WTC11 (cell line): ENCODE data around the gene FDPS.

Source experiments
- CTCF ChIP-seq: fragments of 200-600 bp; IDR thresholded peaks from 2 replicates; pipeline ENCODE4 v1.8.0; 2022; ENCODE audit warnings: antibody characterized with exemption
- E2F5 ChIP-seq: sonication (generic); formaldehyde crosslinking; IDR thresholded peaks from 2 replicates; pipeline ENCODE4 v1.8.1; 2022; ENCODE audit warnings: mild to moderate bottlenecking, moderate library complexity, missing genetic modification reagents
- ELF4 ChIP-seq: sonication (generic); formaldehyde crosslinking; IDR thresholded peaks from 2 replicates; pipeline ENCODE4 v1.8.1; 2022; ENCODE audit warnings: low read depth, mild to moderate bottlenecking, moderate library complexity, missing genetic modification reagents
- ERG ChIP-seq: fragments of 250-450 bp; sonication (Bioruptor Pico); IDR thresholded peaks from 2 replicates; pipeline ENCODE4 v1.8.0; 2021; ENCODE audit warnings: mild to moderate bottlenecking
- ESRRA ChIP-seq: sonication (generic); formaldehyde crosslinking; IDR thresholded peaks from 2 replicates; pipeline ENCODE4 v1.8.1; 2022; ENCODE audit warnings: mild to moderate bottlenecking, missing genetic modification reagents, borderline replicate concordance
- MAX ChIP-seq: sonication (generic); formaldehyde crosslinking; IDR thresholded peaks from 2 replicates; pipeline ENCODE4 v1.8.0; 2022; ENCODE audit warnings: mild to moderate bottlenecking, missing genetic modification reagents
- NFE2L1 ChIP-seq: sonication (generic); formaldehyde crosslinking; IDR thresholded peaks from 2 replicates; pipeline ENCODE4 v1.8.1; 2023; ENCODE audit warnings: missing genetic modification reagents
- NR1H2 ChIP-seq: sonication (generic); formaldehyde crosslinking; IDR thresholded peaks from 2 replicates; pipeline ENCODE4 v1.9.0; 2021; ENCODE audit warnings: mild to moderate bottlenecking, moderate library complexity, missing genetic modification reagents
- NR3C1 ChIP-seq: sonication (generic); formaldehyde crosslinking; conservative IDR thresholded peaks from 2 replicates; pipeline ENCODE4 v1.8.1; 2023; ENCODE audit warnings: low read depth, mild to moderate bottlenecking, missing genetic modification reagents
- SMAD3 ChIP-seq: sonication (generic); formaldehyde crosslinking; IDR thresholded peaks from 2 replicates; pipeline ENCODE4 v1.8.0; 2022; ENCODE audit warnings: missing genetic modification reagents, mild to moderate bottlenecking, borderline replicate concordance
- ZBTB21 ChIP-seq: sonication (generic); formaldehyde crosslinking; IDR thresholded peaks from 2 replicates; pipeline ENCODE4 v1.8.1; 2023; ENCODE audit warnings: mild to moderate bottlenecking, missing genetic modification reagents, borderline replicate concordance
- ZMAT4 ChIP-seq: fragments of 250-450 bp; sonication (Bioruptor Pico); IDR thresholded peaks from 2 replicates; pipeline ENCODE4 v1.9.0; 2021; ENCODE audit warnings: mild to moderate bottlenecking
- ZNF423 ChIP-seq: fragments of 250-450 bp; sonication (Bioruptor Pico); IDR thresholded peaks from 2 replicates; pipeline ENCODE4 v2.1.2; 2022; ENCODE audit warnings: mild to moderate bottlenecking, moderate library complexity
- ZNF512 ChIP-seq: sonication (generic); formaldehyde crosslinking; IDR thresholded peaks from 2 replicates; pipeline ENCODE4 v1.8.1; 2022; ENCODE audit warnings: missing genetic modification reagents, borderline replicate concordance

- TF ChIP-seq SMAD3: no peak
- no peak for TF ChIP-seq CTCF
- no peak for TF ChIP-seq ZBTB21 (CRISPR knock-in tag)
- no peak for TF ChIP-seq NR3C1 (CRISPR knock-in tag)
- no peak for TF ChIP-seq ERG (CRISPR knock-in tag)
- no peak for TF ChIP-seq ELF4 (CRISPR knock-in tag)
- no peak for TF ChIP-seq ESRRA (CRISPR knock-in tag)
- no peak for TF ChIP-seq ZNF512 (CRISPR knock-in tag)
- TF ChIP-seq MAX (CRISPR knock-in tag): 0 out of 2 replicates have a peak, but pooled peaks have one; percentile 4
- TF ChIP-seq ZNF423: no peak
- TF ChIP-seq ZMAT4: no peak
- TF ChIP-seq NFE2L1 (CRISPR knock-in tag): no peak
- no peak for TF ChIP-seq E2F5 (CRISPR knock-in tag)
- no peak for TF ChIP-seq NR1H2
Observed at GRCh38 chr1:155325603-155325893, 16.9 kb downstream of the FDPS start.
